Skeletal muscle satellite cell (primary cell): ENCODE results near the gene ACKR2. TPM values are rescaled to one million over a fixed set of nuclear protein-coding genes. Genes with fewer than 3 reads are reported as not detected.

Experiments used
- small RNA-seq: library from RNA; depleted of rRNA; stranded (forward); fragments of <200 nt; gene quantifications from one replicate; pipeline ENCODE3, GENCODE V24; 2012

ACKR2 gene

Small RNA genes lying within 50 kb of the gene (small RNA-seq; reads per million reads assigned to genes)
- gene CCDC13 = not detected
